Prostate gland (tissue), 2 donors: ENCODE measurements around the gene CNNM1.

Source experiments
- POLR2A ChIP-seq: fragments of 450-650 bp; IDR thresholded peaks from one replicate; pipeline ENCODE4 v1.6.1; 2016; ENCODE audit warnings: antibody characterized with exemption, mild to moderate bottlenecking
- POLR2AphosphoS5 ChIP-seq: sonication (generic); formaldehyde crosslinking; IDR thresholded peaks from one replicate; pipeline ENCODE4 v1.6.1; 2017; ENCODE audit warnings: antibody characterized with exemption
- TF ChIP-seq, protein P1 (sequence below), 4 experiments: fragments of 200-600 bp in 2 of 4; fragments of 450-650 bp in 2 of 4; sonication (generic) in 2 of 4; IDR thresholded peaks; 1 replicate in 3 of 4; 2 replicates in 1 of 4; pipeline ENCODE4 v1.5.1; 2016 to 2019; ENCODE audit warnings: antibody characterized with exemption in 4 of 4, mild to moderate bottlenecking in 2 of 4, moderate library complexity in 2 of 4

DNA sequence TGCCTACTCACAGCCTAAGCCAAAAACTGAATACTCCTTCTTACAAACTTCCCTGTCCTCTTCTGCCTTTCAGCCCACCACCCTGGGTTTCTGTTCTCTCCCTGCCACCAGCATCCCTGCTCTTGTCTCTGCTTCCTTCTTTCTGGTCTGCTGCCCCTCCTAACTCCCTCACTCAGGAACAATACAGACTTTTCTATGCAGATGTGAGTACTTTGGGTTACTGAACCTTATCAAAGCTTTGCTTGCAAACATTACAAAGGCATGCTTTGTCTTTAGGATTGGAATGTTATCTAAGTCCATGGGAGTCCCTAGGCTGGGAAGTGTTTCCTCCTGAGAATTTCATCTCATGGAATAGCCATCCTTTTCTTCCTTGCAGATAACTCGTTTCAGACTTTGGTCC lies 28.9 kb downstream of the CNNM1 start:
- TF ChIP-seq POLR2AphosphoS5: no peak
- TF ChIP-seq, protein P1, sequence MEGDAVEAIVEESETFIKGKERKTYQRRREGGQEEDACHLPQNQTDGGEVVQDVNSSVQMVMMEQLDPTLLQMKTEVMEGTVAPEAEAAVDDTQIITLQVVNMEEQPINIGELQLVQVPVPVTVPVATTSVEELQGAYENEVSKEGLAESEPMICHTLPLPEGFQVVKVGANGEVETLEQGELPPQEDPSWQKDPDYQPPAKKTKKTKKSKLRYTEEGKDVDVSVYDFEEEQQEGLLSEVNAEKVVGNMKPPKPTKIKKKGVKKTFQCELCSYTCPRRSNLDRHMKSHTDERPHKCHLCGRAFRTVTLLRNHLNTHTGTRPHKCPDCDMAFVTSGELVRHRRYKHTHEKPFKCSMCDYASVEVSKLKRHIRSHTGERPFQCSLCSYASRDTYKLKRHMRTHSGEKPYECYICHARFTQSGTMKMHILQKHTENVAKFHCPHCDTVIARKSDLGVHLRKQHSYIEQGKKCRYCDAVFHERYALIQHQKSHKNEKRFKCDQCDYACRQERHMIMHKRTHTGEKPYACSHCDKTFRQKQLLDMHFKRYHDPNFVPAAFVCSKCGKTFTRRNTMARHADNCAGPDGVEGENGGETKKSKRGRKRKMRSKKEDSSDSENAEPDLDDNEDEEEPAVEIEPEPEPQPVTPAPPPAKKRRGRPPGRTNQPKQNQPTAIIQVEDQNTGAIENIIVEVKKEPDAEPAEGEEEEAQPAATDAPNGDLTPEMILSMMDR (IDR thresholded peaks at IDR 0.05): no peak
- TF ChIP-seq POLR2A: no peak
